Naive thymus-derived CD4-positive, alpha-beta T cell (primary cell): Measurements from ENCODE around the gene ANKFN1. TPM values are rescaled to one million over a fixed set of nuclear protein-coding genes. Genes with fewer than 3 reads are reported as not detected.

Experiments
- ATAC-seq: fragments of 150-1000 bp; cut with Tn5 transposase; 2 replicates; pipeline ENCODE4 v1.10.0; 2021; ENCODE audit warnings: mild to moderate bottlenecking, moderate library complexity
- CTCF ChIA-PET: fragments of 350-600 bp; sonication (Branson Sonifier 250); formaldehyde crosslinking; loops from one replicate; lab custom pipeline; 2021; ENCODE audit warnings: antibody characterized with exemption; lab: Charles Lee
- POLR2A ChIA-PET: fragments of 350-600 bp; sonication (Branson Sonifier 250); formaldehyde crosslinking; loops from one replicate; lab custom pipeline; 2021; ENCODE audit warnings: antibody characterized with exemption, inconsistent platforms; lab: Charles Lee
- DNase-seq, 9 donors: peaks; one replicate each; pipeline versions ENCODE4 v3.0.0 to v3.0.0-alpha.2; 2020 to 2022; ENCODE audit warnings: mixed read lengths in 1 of 9
- H3K27ac ChIP-seq: one replicate; pipeline ENCODE4 v1.7.0; 2013; ENCODE audit warnings: mild to moderate bottlenecking, low read depth, low read length, moderate library complexity
- H3K27me3 ChIP-seq, 2 donors: one replicate each; pipeline ENCODE4 v1.7.0; 2013; ENCODE audit warnings: low read length in 2 of 2, mild to moderate bottlenecking in 2 of 2, moderate library complexity in 2 of 2; ENCODE audit not compliant: control insufficient read depth in 2 of 2, insufficient read depth in 2 of 2
- H3K36me3 ChIP-seq, 3 experiments: 1 replicate in 2 of 3; 2 replicates in 1 of 3; pipeline ENCODE4 v1.7.0; 2013; ENCODE audit warnings: low read length in 3 of 3, mild to moderate bottlenecking in 3 of 3, moderate library complexity in 1 of 3; ENCODE audit not compliant: insufficient read depth in 3 of 3, control insufficient read depth in 2 of 3
- H3K4me1 ChIP-seq, 2 donors: one replicate each; pipeline ENCODE4 v1.7.0; 2013; ENCODE audit warnings: low read length in 2 of 2, mild to moderate bottlenecking in 2 of 2, moderate library complexity in 1 of 2; ENCODE audit not compliant: control insufficient read depth in 2 of 2, insufficient read depth in 2 of 2
- H3K4me3 ChIP-seq: 2 replicates; pipeline ENCODE4 v1.7.0; 2013; ENCODE audit warnings: mild to moderate bottlenecking, low read length
- H3K9me3 ChIP-seq, 3 experiments: 1 replicate in 2 of 3; 2 replicates in 1 of 3; pipeline ENCODE4 v1.7.0; 2013; ENCODE audit warnings: low read length in 3 of 3; ENCODE audit not compliant: control insufficient read depth in 2 of 3
- H3K27ac Mint-ChIP-seq, 9 donors: one replicate each; pipeline ENCODE4 v1.8.0; 2020 to 2022; ENCODE audit warnings: mixed read lengths in 9 of 9, mild to moderate bottlenecking in 8 of 9, moderate library complexity in 5 of 9, inconsistent platforms in 2 of 9
- H3K27me3 Mint-ChIP-seq, 5 donors: one replicate each; pipeline ENCODE4 v1.8.0; 2021 to 2022; ENCODE audit warnings: mixed read lengths in 5 of 5, mild to moderate bottlenecking in 1 of 5
- H3K36me3 Mint-ChIP-seq, 5 donors: one replicate each; pipeline ENCODE4 v1.8.0; 2020 to 2022; ENCODE audit warnings: mixed read lengths in 5 of 5, mild to moderate bottlenecking in 3 of 5, inconsistent platforms in 1 of 5
- H3K4me1 Mint-ChIP-seq, 7 donors: one replicate each; pipeline ENCODE4 v1.8.0; 2020 to 2022; ENCODE audit warnings: mixed read lengths in 7 of 7, mild to moderate bottlenecking in 3 of 7, inconsistent platforms in 1 of 7
- H3K4me3 Mint-ChIP-seq, 10 donors: one replicate each; pipeline ENCODE4 v1.8.0; 2020 to 2022; ENCODE audit warnings: mild to moderate bottlenecking in 10 of 10, mixed read lengths in 10 of 10, moderate library complexity in 6 of 10, inconsistent platforms in 2 of 10
- H3K9me3 Mint-ChIP-seq, 11 donors: one replicate each; pipeline ENCODE4 v1.8.0; 2020 to 2022; ENCODE audit warnings: mixed read lengths in 11 of 11, mild to moderate bottlenecking in 4 of 11, inconsistent platforms in 1 of 11, moderate library complexity in 1 of 11
- intact Hi-C, 2 donors: fragments of 100-400 bp; cut with micrococcal nuclease; formaldehyde crosslinking; loops; one replicate each; pipeline ENCODE4 v1.15.1; 2023
- polyA plus RNA-seq, 2 donors: library from polyadenylated mRNA; unstranded; fragments of 300-500 nt; fragmentation: Illumina TruSeq; gene quantifications; one replicate each; pipeline ENCODE4 v1.2.3, GENCODE V29; 2021
- total RNA-seq, 6 experiments: library from RNA in 5 of 6; stranded (reverse) in 5 of 6; gene quantifications; 1 replicate in 5 of 6; 2 replicates in 1 of 6; pipeline ENCODE4 v1.2.3 and lab custom pipeline; 2021 to 2026

The ANKFN1 gene
- total and polyA plus RNA-seq, 7 experiments from 2014 or later: not detected

DNA sequence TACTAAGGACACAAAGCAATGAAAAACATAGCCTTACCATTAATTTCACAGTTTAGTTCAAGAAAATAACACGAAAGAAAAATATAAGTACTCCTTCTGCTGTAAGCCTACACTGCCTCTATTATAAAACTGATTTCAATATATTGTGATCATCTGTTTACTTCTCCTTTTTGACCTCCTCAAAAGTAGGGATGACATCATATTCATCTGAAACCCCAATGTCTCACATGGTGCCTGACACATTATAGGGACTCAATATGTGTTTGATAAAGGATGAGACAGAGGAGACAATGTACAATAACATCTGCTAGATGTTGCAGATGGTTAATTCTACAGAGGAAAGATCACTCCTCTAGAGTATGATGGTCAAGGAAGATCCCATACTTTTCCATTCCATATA is 321.8 kb downstream of the ANKFN1 start:
- no peaks in the 10 kb centered on the region for H3K27me3 ChIP-seq
- ChIA-PET CTCF (no interaction called here), POLR2A (no interaction called here)
- intact Hi-C loops: loop anchor here in 1 of 2 donors (5.0 kb wide), 1 partner anchor 348 kb away; no protein-coding TSS in a partner anchor
- H3K27ac ChIP-seq: no peak overlapping the region
- H3K4me3 ChIP-seq: no peak overlapping the region
- ATAC-seq: no peak
- no peaks in the 10 kb centered on the region for H3K9me3 ChIP-seq
- H3K4me1 Mint-ChIP-seq: peaks cover 0 to 17% (median 9%) of the 10 kb centered on the region in 7 donors
- no peak for DNase-seq
- H3K4me1 ChIP-seq: no peaks in the 10 kb centered on the region
- H3K36me3 ChIP-seq: no peaks in the 10 kb centered on the region
- peaks cover 2 to 35% (median 10%) of the 10 kb centered on the region in 11 donors for H3K9me3 Mint-ChIP-seq
- no peak overlapping the region for H3K27ac Mint-ChIP-seq
- H3K36me3 Mint-ChIP-seq: peaks cover 0 to 24% (median 6%) of the 10 kb centered on the region in 5 donors
- peaks cover 0 to 15% (median 0%) of the 10 kb centered on the region in 5 donors for H3K27me3 Mint-ChIP-seq
- H3K4me3 Mint-ChIP-seq: no peak overlapping the region

DNA sequence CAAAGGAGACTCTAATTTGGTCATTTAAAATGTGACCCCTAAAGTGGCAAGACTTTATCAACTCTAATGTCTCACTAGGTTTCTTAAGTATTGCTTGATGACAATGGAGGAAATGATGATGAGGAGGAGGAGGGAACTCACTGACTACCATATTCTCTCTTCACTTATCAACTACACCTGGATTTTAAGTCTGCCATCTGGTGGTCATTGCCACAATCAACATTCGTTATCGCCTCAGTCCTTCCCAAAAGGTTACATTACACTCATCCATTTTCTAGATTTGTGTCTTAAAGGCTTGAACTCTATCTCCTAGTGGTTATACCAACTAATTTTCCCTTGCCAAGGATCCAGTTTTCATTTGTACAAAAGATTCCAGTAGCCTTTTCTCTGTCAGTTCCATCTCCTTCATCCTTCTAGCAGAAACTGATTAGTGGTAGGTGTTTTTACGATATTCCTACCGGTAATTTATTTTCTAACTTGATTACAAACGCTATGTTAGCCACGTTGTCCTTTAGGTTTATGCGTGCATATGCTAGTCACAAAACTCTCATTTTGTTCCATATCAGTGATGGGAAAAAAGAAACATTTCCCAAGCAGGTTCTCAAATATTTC is 325.7 kb downstream of the ANKFN1 start:
- no peaks in the 10 kb centered on the region for H3K9me3 ChIP-seq
- peaks cover 0 to 11% (median 0%) of the 10 kb centered on the region in 5 donors for H3K36me3 Mint-ChIP-seq
- no peak overlapping the region for H3K27ac Mint-ChIP-seq
- ChIA-PET CTCF (no interaction called here), POLR2A (no interaction called here)
- no peak overlapping the region for H3K27ac ChIP-seq
- no peak for ATAC-seq
- H3K4me3 Mint-ChIP-seq: no peak overlapping the region
- H3K9me3 Mint-ChIP-seq: peaks cover 0 to 23% (median 7%) of the 10 kb centered on the region in 11 donors
- H3K36me3 ChIP-seq: no peaks in the 10 kb centered on the region
- H3K4me3 ChIP-seq: no peak overlapping the region
- DNase-seq: peak in 1 of 9 donors; percentile 8
- intact Hi-C loops: loop anchor here in 1 of 2 donors (5.0 kb wide), 1 partner anchor 352 kb away; no protein-coding TSS in a partner anchor
- no peaks in the 10 kb centered on the region for H3K4me1 ChIP-seq
- H3K4me1 Mint-ChIP-seq: peaks cover 0 to 17% (median 9%) of the 10 kb centered on the region in 7 donors
- no peaks in the 10 kb centered on the region for H3K27me3 ChIP-seq
- H3K27me3 Mint-ChIP-seq: peaks cover 0 to 23% (median 4%) of the 10 kb centered on the region in 5 donors

DNA sequence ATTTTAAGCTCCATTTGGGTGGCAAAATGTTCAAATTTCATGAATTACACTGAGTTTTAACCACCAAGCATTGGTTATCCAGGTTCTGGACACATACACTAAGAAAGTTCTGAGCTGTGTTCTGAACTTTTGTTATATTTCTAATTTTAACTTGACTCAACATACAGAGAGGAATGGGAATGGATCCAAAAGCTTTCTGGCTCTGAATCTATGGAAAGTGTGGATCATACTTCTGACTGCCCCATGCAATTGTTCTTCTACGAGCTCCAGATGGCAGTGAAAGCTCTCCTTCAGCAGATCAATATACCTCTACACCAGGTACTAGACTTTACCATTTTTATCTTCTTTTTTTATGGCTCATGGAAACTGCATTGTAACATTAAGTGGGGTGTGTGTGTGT is 327.2 kb downstream of the ANKFN1 start:
- peaks cover 0 to 4% (median 0%) of the 10 kb centered on the region in 5 donors for H3K36me3 Mint-ChIP-seq
- intact Hi-C loops: no loop called here
- CTCF ChIA-PET: interaction anchor here (0.7 to 1.2 kb wide), 2 partner anchors 169 to 233 kb away, joined by 3 to 4 read pairs; no protein-coding TSS in a partner anchor
- H3K9me3 ChIP-seq: no peaks in the 10 kb centered on the region
- H3K27me3 Mint-ChIP-seq: peaks cover 0 to 25% (median 4%) of the 10 kb centered on the region in 5 donors
- no peak overlapping the region for H3K27ac Mint-ChIP-seq
- no peak overlapping the region for H3K27ac ChIP-seq
- POLR2A ChIA-PET: no interaction called here
- no peak overlapping the region for H3K4me3 ChIP-seq
- H3K9me3 Mint-ChIP-seq: peaks cover 0 to 12% (median 3%) of the 10 kb centered on the region in 11 donors
- H3K36me3 ChIP-seq: no peaks in the 10 kb centered on the region
- DNase-seq (no peak), ATAC-seq (no peak)
- H3K4me1 ChIP-seq: no peaks in the 10 kb centered on the region
- H3K4me3 Mint-ChIP-seq: no peak overlapping the region
- H3K4me1 Mint-ChIP-seq: peaks cover 0 to 17% (median 9%) of the 10 kb centered on the region in 7 donors
- no peaks in the 10 kb centered on the region for H3K27me3 ChIP-seq

DNA sequence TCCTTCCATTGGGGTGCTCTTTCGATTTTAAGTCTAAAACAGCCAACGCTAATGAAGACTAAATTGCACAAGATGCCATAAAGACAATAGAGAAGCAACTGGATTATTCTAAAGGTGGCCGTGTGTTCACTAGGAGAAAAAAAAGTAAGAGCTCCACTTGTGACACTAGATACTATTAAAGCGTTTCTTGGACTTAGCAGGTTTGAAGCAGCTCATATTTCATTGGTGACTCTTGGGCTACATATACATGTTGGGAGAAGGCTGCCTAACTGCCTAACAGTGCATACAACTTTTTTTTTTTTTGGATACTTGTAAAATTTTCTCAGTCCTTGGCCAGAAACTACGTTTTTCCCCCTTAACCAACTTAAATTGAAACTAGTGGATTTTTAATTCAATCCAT is 328.4 kb downstream of the ANKFN1 start:
- Histone ChIP-seq H3K36me3 (no peaks in the 10 kb centered on the region), H3K4me3 (no peak overlapping the region), H3K27ac (no peak overlapping the region), H3K9me3 (no peaks in the 10 kb centered on the region), H3K27me3 (no peaks in the 10 kb centered on the region), H3K4me1 (no peaks in the 10 kb centered on the region)
- H3K4me1 Mint-ChIP-seq: peaks cover 0 to 6% (median 2%) of the 10 kb centered on the region in 7 donors
- no peak for ATAC-seq
- no peak overlapping the region for H3K27ac Mint-ChIP-seq
- H3K36me3 Mint-ChIP-seq: no peaks in the 10 kb centered on the region
- POLR2A ChIA-PET: no interaction called here
- no peak overlapping the region for H3K4me3 Mint-ChIP-seq
- peaks cover 0 to 22% (median 4%) of the 10 kb centered on the region in 5 donors for H3K27me3 Mint-ChIP-seq
- no peak for DNase-seq
- intact Hi-C loops: no loop called here
- peaks cover 0 to 5% (median 0%) of the 10 kb centered on the region in 11 donors for H3K9me3 Mint-ChIP-seq
- CTCF ChIA-PET: interaction anchor here (0.6 kb wide), 1 partner anchor 419 kb away, joined by 5 read pairs; no protein-coding TSS in a partner anchor

DNA sequence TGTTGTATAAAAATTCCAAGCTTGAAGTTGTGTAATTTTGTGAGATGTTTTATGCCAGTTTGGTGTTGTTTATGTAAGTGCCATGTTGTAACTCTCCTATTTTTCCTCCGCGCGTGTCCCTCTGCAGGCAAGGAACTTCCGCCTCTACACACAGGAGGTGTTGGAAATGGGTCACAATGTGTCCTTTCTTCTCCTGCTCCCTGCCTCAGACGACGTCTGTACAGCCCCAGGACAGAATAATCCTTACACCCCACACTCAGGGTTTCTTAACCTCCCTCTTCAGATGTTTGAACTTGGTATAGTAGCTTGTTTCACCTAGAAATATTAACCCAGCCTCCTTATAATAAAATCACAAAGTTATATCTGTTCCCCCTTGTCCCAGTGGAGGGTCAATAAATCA is 329.0 kb downstream of the ANKFN1 start:
- peaks cover 0 to 22% (median 4%) of the 10 kb centered on the region in 5 donors for H3K27me3 Mint-ChIP-seq
- ChIA-PET CTCF (no interaction called here), POLR2A (no interaction called here)
- DNase-seq (no peak), ATAC-seq (no peak)
- Histone ChIP-seq H3K27ac (no peak overlapping the region), H3K27me3 (no peaks in the 10 kb centered on the region), H3K4me3 (no peak overlapping the region), H3K36me3 (no peaks in the 10 kb centered on the region), H3K9me3 (no peaks in the 10 kb centered on the region), H3K4me1 (no peaks in the 10 kb centered on the region)
- no peaks in the 10 kb centered on the region for H3K36me3 Mint-ChIP-seq
- no peak overlapping the region for H3K27ac Mint-ChIP-seq
- intact Hi-C loops: no loop called here
- H3K4me3 Mint-ChIP-seq: no peak overlapping the region
- H3K4me1 Mint-ChIP-seq: peaks cover 0 to under 1% (median 0%) of the 10 kb centered on the region in 7 donors
- H3K9me3 Mint-ChIP-seq: peaks cover 0 to 3% (median 0%) of the 10 kb centered on the region in 11 donors

DNA sequence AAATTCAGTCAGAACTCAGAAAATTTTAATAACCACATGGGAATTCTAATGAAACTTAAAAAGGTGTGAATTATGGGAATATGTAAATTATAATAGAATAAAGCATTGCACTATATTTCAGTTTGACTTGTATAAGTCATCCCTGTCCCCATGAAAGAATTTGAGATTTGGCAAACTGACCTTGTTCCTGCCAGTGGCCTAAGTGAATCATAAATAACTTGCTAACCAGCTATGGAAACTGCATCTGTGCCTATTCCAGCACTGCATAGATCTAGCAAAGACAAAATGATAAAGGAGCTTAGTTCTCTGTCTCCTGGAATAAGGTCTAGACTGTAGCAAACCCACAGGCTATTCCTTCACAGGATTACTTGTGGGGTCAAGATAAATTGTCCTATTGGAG is 333.5 kb downstream of the ANKFN1 start:
- no peak overlapping the region for H3K4me3 ChIP-seq
- no peaks in the 10 kb centered on the region for H3K9me3 Mint-ChIP-seq
- no peaks in the 10 kb centered on the region for H3K36me3 Mint-ChIP-seq
- no peaks in the 10 kb centered on the region for H3K36me3 ChIP-seq
- no peaks in the 10 kb centered on the region for H3K27me3 ChIP-seq
- H3K4me3 Mint-ChIP-seq: no peak overlapping the region
- CTCF ChIA-PET: no interaction called here
- POLR2A ChIA-PET: no interaction called here
- no peaks in the 10 kb centered on the region for H3K9me3 ChIP-seq
- H3K27ac Mint-ChIP-seq: no peak overlapping the region
- intact Hi-C loops: no loop called here
- no peak overlapping the region for H3K27ac ChIP-seq
- no peaks in the 10 kb centered on the region for H3K4me1 ChIP-seq
- peaks cover 0 to 17% (median 14%) of the 10 kb centered on the region in 5 donors for H3K27me3 Mint-ChIP-seq
- ATAC-seq: no peak
- H3K4me1 Mint-ChIP-seq: no peaks in the 10 kb centered on the region
- no peak for DNase-seq

DNA sequence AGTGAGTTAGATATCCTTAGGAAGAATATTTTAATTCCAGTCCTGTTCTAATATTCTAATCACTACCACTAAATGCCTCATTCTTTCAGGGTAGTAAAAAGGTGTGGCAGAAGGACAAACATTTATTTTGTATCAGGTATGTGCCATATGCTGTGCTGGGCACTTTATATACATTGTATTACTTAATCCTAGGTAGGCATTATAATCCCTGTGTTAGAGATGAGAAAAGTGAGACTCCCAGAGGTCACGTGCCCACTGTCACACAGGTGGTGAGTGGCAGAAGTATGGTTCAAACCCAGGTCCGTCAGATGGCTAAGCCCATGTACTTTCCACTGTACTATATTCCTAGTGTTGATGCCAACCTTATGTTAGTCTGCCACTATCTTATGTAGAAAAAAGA is 335.5 kb downstream of the ANKFN1 start:
- no peaks in the 10 kb centered on the region for H3K4me1 ChIP-seq
- no peak overlapping the region for H3K4me3 ChIP-seq
- H3K27ac Mint-ChIP-seq: no peak overlapping the region
- intact Hi-C loops: no loop called here
- no peak overlapping the region for H3K4me3 Mint-ChIP-seq
- ATAC-seq (no peak), DNase-seq (no peak)
- no peaks in the 10 kb centered on the region for H3K27me3 ChIP-seq
- POLR2A ChIA-PET: no interaction called here
- no peaks in the 10 kb centered on the region for H3K36me3 ChIP-seq
- no peaks in the 10 kb centered on the region for H3K36me3 Mint-ChIP-seq
- peaks cover 0 to 18% (median 9%) of the 10 kb centered on the region in 5 donors for H3K27me3 Mint-ChIP-seq
- no peak overlapping the region for H3K27ac ChIP-seq
- H3K4me1 Mint-ChIP-seq: no peaks in the 10 kb centered on the region
- no peaks in the 10 kb centered on the region for H3K9me3 Mint-ChIP-seq
- H3K9me3 ChIP-seq: no peaks in the 10 kb centered on the region
- CTCF ChIA-PET: no interaction called here
